GM13977 (cell line): Measurements from ENCODE around the gene COTL1.

ENCODE experiments used
- DNase-seq: peaks from one replicate; pipeline ENCODE4 v3.0.0; 2012; ENCODE audit warnings: low spot score
- in situ Hi-C: fragments of 300-500 bp; cut with MboI; formaldehyde crosslinking; loops from one replicate; pipeline ENCODE4 v1.12.0; 2022; ENCODE audit warnings: low sequenced_read_pairs, low pct_unique_long_range_greater_than_20kb, mixed read lengths, inconsistent platforms; ENCODE audit not compliant: unreplicated experiment
- TF ChIP-seq, protein P1 (sequence below): IDR thresholded peaks from 2 replicates; pipeline ENCODE4 v1.5.1; 2012; ENCODE audit warnings: mild to moderate bottlenecking, control low read depth; ENCODE audit not compliant: insufficient read depth; ENCODE audit errors: extremely low read depth, missing control alignments

The COTL1 gene

DNA sequence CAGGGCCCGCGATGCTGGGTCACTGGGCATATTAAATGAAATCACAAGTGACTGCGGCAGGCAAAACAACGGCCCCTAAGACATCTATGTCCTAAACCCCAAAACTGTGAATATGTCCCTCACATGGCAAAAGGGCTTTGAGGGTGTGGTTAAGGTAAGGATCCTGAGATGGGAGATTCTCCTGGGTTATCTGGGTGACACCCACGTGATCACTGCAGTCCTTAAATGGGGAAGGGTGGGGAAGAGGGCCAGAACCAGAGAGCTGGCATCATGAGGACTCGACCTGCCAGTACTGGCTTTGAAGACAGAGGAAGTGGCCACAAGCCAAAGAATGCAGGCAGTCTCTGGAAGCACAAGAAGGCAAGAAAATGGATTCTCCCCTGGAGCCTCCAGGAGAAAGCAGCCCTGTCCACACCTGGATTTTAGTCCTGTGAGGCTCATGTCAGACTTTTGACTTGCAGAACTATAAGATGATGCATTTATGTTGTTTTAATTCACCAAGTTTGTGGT, 12.5 kb downstream of the COTL1 start:
- no peak for DNase-seq
- in situ Hi-C loops, result no loop called here
- TF ChIP-seq, protein P1, sequence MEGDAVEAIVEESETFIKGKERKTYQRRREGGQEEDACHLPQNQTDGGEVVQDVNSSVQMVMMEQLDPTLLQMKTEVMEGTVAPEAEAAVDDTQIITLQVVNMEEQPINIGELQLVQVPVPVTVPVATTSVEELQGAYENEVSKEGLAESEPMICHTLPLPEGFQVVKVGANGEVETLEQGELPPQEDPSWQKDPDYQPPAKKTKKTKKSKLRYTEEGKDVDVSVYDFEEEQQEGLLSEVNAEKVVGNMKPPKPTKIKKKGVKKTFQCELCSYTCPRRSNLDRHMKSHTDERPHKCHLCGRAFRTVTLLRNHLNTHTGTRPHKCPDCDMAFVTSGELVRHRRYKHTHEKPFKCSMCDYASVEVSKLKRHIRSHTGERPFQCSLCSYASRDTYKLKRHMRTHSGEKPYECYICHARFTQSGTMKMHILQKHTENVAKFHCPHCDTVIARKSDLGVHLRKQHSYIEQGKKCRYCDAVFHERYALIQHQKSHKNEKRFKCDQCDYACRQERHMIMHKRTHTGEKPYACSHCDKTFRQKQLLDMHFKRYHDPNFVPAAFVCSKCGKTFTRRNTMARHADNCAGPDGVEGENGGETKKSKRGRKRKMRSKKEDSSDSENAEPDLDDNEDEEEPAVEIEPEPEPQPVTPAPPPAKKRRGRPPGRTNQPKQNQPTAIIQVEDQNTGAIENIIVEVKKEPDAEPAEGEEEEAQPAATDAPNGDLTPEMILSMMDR, result no peak

DNA sequence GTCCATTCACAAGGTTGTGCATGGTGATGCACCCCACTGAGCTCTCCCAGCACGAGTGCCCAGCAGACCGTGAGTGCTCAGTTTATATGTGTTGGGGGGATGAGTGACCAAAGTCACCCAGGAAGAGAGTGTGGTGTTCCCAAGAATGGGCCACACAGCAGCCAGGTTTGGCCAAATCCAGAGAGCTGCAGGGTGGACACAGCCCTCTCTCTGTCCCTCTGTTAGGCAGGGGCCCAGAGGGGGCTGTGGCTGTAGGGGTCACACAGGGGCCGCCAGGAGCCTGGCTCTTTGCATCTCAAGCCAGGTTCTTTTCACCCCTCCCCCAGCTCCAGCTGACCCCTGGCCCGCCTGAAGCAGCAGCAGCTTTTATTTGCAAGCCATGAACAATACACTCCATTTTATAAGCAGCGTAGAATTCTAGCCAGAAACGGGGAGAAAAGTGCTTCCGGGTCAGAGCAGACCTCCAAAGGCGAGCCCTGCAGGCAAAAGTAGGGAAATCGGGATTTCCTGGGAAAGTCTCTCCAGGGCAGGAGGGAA, 13.3 kb downstream of the COTL1 start:
- in situ Hi-C loops, result no loop called here
- TF ChIP-seq, protein P1, result no peak
- DNase-seq, result no peak

DNA sequence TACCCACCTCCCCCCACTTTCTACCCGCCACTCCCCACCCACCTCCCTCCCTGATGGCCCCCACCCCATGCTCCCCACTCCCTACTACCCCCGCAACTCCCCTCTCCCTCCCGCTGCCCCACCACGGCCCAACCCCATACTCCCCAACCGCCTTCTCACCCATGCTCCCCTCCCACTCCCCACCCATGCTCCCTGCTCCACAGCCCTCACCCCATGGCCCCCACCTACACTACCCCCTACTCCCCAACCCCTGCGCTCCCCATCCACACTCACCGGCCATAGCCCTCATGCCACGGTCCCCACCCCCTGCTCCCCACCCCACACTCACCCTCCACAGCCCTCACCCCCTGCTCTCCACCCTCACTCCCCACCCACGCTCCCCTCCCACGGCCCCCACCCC, 13.9 kb downstream of the COTL1 start:
- no peak for DNase-seq
- TF ChIP-seq, protein P1, result no peak
- in situ Hi-C loops, result no loop called here

DNA sequence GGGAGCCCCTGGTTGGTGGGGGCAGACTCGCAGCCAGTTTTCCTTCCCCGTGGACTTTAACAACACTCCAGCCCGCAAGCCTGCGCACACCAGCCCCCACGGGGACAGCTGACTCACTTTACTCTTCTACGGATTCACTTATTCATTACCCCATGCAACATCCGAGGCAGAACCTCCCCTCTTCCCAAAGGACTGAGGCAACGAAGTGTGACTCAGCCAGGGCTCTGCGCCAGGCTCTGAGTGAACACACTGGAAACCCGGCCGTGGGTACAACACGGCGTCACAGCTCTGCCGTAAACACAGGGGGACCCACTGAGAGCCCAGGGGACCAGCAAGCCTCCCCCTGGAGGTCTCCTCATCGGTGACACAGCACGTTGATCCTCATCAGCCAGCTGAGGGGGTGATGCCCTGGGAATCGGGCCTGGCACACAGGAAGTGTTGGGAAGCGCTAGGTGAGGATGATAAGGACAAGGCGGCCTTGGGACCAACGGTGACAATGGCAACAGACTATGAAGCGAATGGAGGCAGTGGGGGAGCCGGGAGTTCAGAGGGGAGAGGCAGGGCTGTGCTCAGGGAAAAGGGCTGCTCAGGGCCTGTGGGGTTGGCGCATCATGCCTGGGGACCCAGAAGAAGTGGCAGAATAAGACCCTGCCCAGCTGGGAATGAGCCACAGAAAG, 14.6 kb downstream of the COTL1 start:
- TF ChIP-seq, protein P1, result no peak
- in situ Hi-C loops, result no loop called here
- no peak for DNase-seq

DNA sequence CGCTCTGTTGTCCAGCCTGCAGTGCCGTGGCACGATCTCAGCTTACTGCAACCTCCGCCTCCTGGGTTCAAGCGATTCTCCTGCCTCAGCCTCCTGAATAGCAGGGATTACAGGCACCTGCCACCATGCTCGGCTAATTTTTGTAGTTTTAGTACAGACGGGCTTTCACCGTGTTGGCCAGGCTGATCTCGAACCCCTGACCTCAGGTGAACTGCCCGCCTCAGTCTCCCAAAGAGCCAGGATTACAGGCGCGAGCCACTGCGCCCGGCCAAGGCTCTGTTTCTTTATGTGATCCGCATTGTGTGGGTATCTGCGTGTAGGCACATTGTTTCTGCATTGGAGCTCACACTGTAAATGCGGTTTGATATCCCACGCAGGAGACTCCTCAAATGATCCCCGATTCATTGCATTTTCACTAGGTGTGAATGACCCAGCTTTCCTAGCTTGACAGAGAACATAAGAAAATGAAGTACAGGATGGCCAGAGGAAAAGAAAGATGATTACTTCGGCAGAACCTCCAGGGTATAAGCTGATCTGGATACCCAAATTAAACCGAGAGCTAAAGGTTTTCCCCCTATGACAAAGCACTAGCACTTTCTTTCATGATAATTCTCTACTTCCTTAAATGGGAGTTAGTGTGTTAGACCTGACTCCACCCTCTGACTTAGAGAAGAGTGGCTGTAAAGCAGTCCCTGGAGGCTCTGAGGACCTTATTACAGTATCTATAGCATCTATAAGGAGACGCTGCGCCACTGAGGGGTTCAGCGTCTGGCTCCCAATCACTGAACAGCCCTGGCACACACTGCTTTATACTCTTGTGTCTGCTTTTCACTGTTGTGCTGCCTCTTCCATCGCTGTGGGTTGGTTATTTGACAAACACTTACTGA, 17.3 kb downstream of the COTL1 start:
- TF ChIP-seq, protein P1, result no peak
- in situ Hi-C loops, result no loop called here
- peak; percentile 86 for DNase-seq

DNA sequence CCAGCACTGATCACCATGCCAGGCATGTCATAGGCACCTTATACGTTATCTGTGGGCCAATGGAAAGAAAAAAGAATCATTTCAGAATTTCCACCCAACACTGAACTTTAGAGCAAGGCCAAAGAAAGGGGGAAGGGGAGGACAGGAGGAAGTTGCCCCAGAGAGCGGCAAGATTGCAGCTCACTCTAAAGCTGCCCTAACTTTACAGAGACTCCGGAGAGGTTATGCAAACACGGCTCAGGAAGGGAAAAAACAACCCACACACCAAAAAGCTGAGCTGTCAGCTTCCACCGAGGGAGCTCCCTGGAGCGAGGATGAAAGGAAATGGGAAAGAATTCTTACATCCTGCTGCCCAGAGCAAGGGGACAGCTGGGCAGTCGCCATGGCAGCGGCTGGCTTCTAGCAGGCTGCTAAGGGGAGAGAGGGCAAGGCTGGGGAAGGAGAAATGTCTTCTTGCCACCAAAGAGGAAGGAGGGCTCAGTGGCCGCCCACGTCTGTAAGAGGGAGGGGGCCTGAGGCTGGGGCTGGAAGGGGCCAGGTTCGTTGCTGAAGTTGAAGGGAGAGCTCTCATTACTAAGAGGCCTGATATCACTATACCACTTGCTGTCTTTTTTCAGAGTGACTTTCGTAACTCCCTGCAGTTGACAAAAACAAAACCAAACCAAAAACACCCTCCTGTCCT, 18.2 kb downstream of the COTL1 start:
- peak; percentile 69 for DNase-seq
- in situ Hi-C loops, result no loop called here
- TF ChIP-seq, protein P1, result no peak
